ENCODE data around the gene GOSR1.
"Not testable (repeated sequence)": the region's sequence is repeated elsewhere in the genome, so short reads cannot be mapped to it uniquely, and the experiment has no call there.

Gene GOSR1

GRCh38 chr17:30549181-30549580 is 72.0 kb downstream of the GOSR1 start:
- not testable (repeated sequence) for DNase-seq

GRCh38 chr17:30549864-30550511 is 72.8 kb downstream of the GOSR1 start:
- DNase-seq: no peak

GRCh38 chr17:30550512-30551273 is 73.5 kb downstream of the GOSR1 start:
- no peak for DNase-seq

GRCh38 chr17:30551274-30551995 is 74.2 kb downstream of the GOSR1 start:
- not testable (repeated sequence) for DNase-seq

- no peak for DNase-seq
Observed at GRCh38 chr17:30551996-30552339, 74.8 kb downstream of the GOSR1 start.

GRCh38 chr17:30552994-30553566 is 75.9 kb downstream of the GOSR1 start:
- DNase-seq: no peak

- DNase-seq: not testable (repeated sequence)
Observed at GRCh38 chr17:30553823-30554440, 76.7 kb downstream of the GOSR1 start.

GRCh38 chr17:30554839-30555751 is 77.9 kb downstream of the GOSR1 start:
- DNase-seq: peak in 1 of 2 experiments; percentile 62

GRCh38 chr17:30555942-30556341 is 78.7 kb downstream of the GOSR1 start:
- no peak for DNase-seq

GRCh38 chr17:30556374-30557332 is 79.4 kb downstream of the GOSR1 start:
- no peak for DNase-seq

- no peak for DNase-seq
Observed at GRCh38 chr17:30557916-30558685, 80.9 kb downstream of the GOSR1 start.

GRCh38 chr17:30558686-30559545 is 81.7 kb downstream of the GOSR1 start:
- no peak for DNase-seq

GRCh38 chr17:30559656-30560055 is 82.4 kb downstream of the GOSR1 start:
- DNase-seq: no peak

- not testable (repeated sequence) for DNase-seq
Observed at GRCh38 chr17:30560117-30561026, 83.2 kb downstream of the GOSR1 start.

GRCh38 chr17:30561766-30562165 is 84.6 kb downstream of the GOSR1 start:
- DNase-seq: not testable (repeated sequence)

GRCh38 chr17:30563131-30563904 is 86.1 kb downstream of the GOSR1 start:
- not testable (repeated sequence) for DNase-seq

- DNase-seq: peak in 1 of 2 experiments; percentile 27
Observed at GRCh38 chr17:30563905-30564390, 86.7 kb downstream of the GOSR1 start.

All from NCI-H526 (cell line).